NCI-H345 treated with DMSO at 0.1 percent for 48 hours (cell line): ENCODE measurements around the gene WDR93.
"Not testable (repeated sequence)": the region's sequence is repeated elsewhere in the genome, so short reads cannot be mapped to it uniquely, and the experiment has no call there.

Experiments
- DNase-seq: peaks from one replicate; lab custom pipeline; 2025; ENCODE audit not compliant: unreplicated experiment; lab: John Stamatoyannopoulos, UW

Gene WDR93

GRCh38 chr15:89767411-89767915 lies 76.9 kb downstream of the WDR93 start:
- DNase-seq: no peak

- no peak for DNase-seq
These were observed 77.5 kb downstream of the WDR93 start for GRCh38 chr15:89768071-89768500.

- DNase-seq: no peak
These were observed 78.8 kb downstream of the WDR93 start for GRCh38 chr15:89769366-89769765.

GRCh38 chr15:89770041-89770440 lies 79.4 kb downstream of the WDR93 start:
- no peak for DNase-seq

GRCh38 chr15:89772932-89773583 lies 82.4 kb downstream of the WDR93 start:
- DNase-seq: no peak

- DNase-seq: no peak
These were observed 83.9 kb downstream of the WDR93 start for GRCh38 chr15:89774492-89774891.

GRCh38 chr15:89775815-89776214 lies 85.2 kb downstream of the WDR93 start:
- DNase-seq: no peak

GRCh38 chr15:89776274-89777072 lies 85.9 kb downstream of the WDR93 start, which contains the start of gene MESP2:
Gene MESP2 (plus strand): TSS chr15:89776332. CDS start chr15:89776358, 26 bp downstream.
- DNase-seq: peak; percentile 7

- DNase-seq: no peak
These were observed 86.6 kb downstream of the WDR93 start for GRCh38 chr15:89777073-89777751.

GRCh38 chr15:89777782-89778380 lies 87.3 kb downstream of the WDR93 start:
- no peak for DNase-seq

GRCh38 chr15:89778861-89779260 lies 88.2 kb downstream of the WDR93 start:
- DNase-seq: no peak

- no peak for DNase-seq
These were observed 90.0 kb downstream of the WDR93 start for GRCh38 chr15:89780601-89781000.

GRCh38 chr15:89781055-89781454 lies 90.4 kb downstream of the WDR93 start:
- no peak for DNase-seq

- DNase-seq: no peak
These were observed 91.4 kb downstream of the WDR93 start for GRCh38 chr15:89781891-89782618.

GRCh38 chr15:89782619-89782950 lies 92.0 kb downstream of the WDR93 start:
- not testable (repeated sequence) for DNase-seq

GRCh38 chr15:89783111-89783860 lies 92.7 kb downstream of the WDR93 start:
- DNase-seq: no peak

- DNase-seq: no peak
These were observed 93.5 kb downstream of the WDR93 start for GRCh38 chr15:89783861-89784685.

- DNase-seq: peak; percentile 10
These were observed 94.0 kb downstream of the WDR93 start for GRCh38 chr15:89784686-89784960.

GRCh38 chr15:89785064-89785773 lies 94.6 kb downstream of the WDR93 start:
- DNase-seq: no peak
